IMR-90 (cell line): Measurements from ENCODE around the gene MPRIP. TPM values are rescaled to one million over a fixed set of nuclear protein-coding genes. Genes with fewer than 3 reads are reported as not detected.

ENCODE experiments used
- ATAC-seq: fragments of 200-7000 bp; cut with Tn5 transposase; 2 replicates; pipeline ENCODE4 v1.9.1; 2020; ENCODE audit warnings: low read depth, mild to moderate bottlenecking, moderate library complexity
- BruUV-seq: library from RNA; stranded (reverse); fragments of 400-500 nt; replicated peaks from 2 replicates; lab custom pipeline; 2021; lab: Mats Ljungman, UMichigan
- CTCF ChIA-PET: fragments of 300-600 bp; formaldehyde crosslinking; extraction: SDS; loops from one replicate; lab custom pipeline; 2021; ENCODE audit warnings: antibody characterized with exemption; lab: Yijun Ruan, JAX
- POLR2A ChIA-PET: fragments of 300-600 bp; sonication (Branson Sonifier 250); formaldehyde crosslinking; loops from one replicate; lab custom pipeline; 2022; ENCODE audit warnings: antibody characterized with exemption; ENCODE audit not compliant: unreplicated experiment; lab: Charles Lee
- DNase-seq: peaks from one replicate; pipeline ENCODE4 v3.0.0; 2013
- H2AFZ ChIP-seq: replicated peaks from 2 replicates; pipeline ENCODE3; 2013; ENCODE audit warnings: low read length, mild to moderate bottlenecking; ENCODE audit not compliant: poor library complexity
- H2AK5ac ChIP-seq: 2 replicates; pipeline ENCODE4 v1.6.1; 2013; ENCODE audit warnings: low read depth, low read length, inconsistent platforms
- H2AK9ac ChIP-seq: replicated peaks from 2 replicates; pipeline ENCODE3; 2013; ENCODE audit warnings: mild to moderate bottlenecking, low read depth, low read length, moderate library complexity; ENCODE audit not compliant: poor library complexity
- H2BK120ac ChIP-seq: 2 replicates; pipeline ENCODE4 v1.6.1; 2013; ENCODE audit warnings: low read depth, low read length, inconsistent platforms
- H2BK15ac ChIP-seq: 3 replicates; pipeline ENCODE4 v1.6.1; 2013; ENCODE audit warnings: low read depth, low read length, inconsistent platforms
- H2BK20ac ChIP-seq: 2 replicates; pipeline ENCODE4 v1.6.1; 2013; ENCODE audit warnings: low read depth, mild to moderate bottlenecking, inconsistent platforms, low read length, moderate library complexity
- H2BK5ac ChIP-seq: 2 replicates; pipeline ENCODE4 v1.6.1; 2013; ENCODE audit warnings: mild to moderate bottlenecking, low read depth, low read length, inconsistent platforms; ENCODE audit not compliant: poor library complexity, severe bottlenecking
- H3K14ac ChIP-seq: replicated peaks from 2 replicates; pipeline ENCODE4 v1.6.1; 2013; ENCODE audit warnings: low read depth, low read length, inconsistent platforms
- H3K18ac ChIP-seq: 2 replicates; pipeline ENCODE4 v1.6.1; 2013; ENCODE audit warnings: low read depth, low read length, control low read depth
- H3K23ac ChIP-seq: 2 replicates; pipeline ENCODE4 v1.6.1; 2013; ENCODE audit warnings: low read depth, low read length, inconsistent platforms
- H3K27ac ChIP-seq: 2 replicates; pipeline ENCODE4 v1.5.1; 2013; ENCODE audit warnings: mild to moderate bottlenecking, control low read depth, low read length; ENCODE audit not compliant: insufficient read depth
- H3K27me3 ChIP-seq: 2 replicates; pipeline ENCODE4 v1.6.1; 2013; ENCODE audit warnings: low read length; ENCODE audit not compliant: control insufficient read depth, insufficient read depth
- H3K36me3 ChIP-seq: 2 replicates; pipeline ENCODE4 v1.6.1; 2013; ENCODE audit warnings: low read length, mixed read lengths; ENCODE audit not compliant: control insufficient read depth, insufficient read depth
- H3K4ac ChIP-seq: 2 replicates; pipeline ENCODE4 v1.6.1; 2013; ENCODE audit warnings: low read depth, low read length, inconsistent platforms
- H3K4me1 ChIP-seq: 2 replicates; pipeline ENCODE4 v1.6.1; 2013; ENCODE audit warnings: low read length, mixed read lengths; ENCODE audit not compliant: control insufficient read depth, insufficient read depth
- H3K4me2 ChIP-seq: 2 replicates; pipeline ENCODE4 v1.6.1; 2013; ENCODE audit warnings: low read depth, mild to moderate bottlenecking, control low read depth, low read length, moderate library complexity
- H3K4me3 ChIP-seq: 2 replicates; pipeline ENCODE4 v1.5.1; 2013; ENCODE audit warnings: low read depth, mild to moderate bottlenecking, control low read depth, low read length, moderate library complexity; ENCODE audit not compliant: insufficient read depth
- H3K56ac ChIP-seq: 2 replicates; pipeline ENCODE4 v1.6.1; 2013; ENCODE audit warnings: low read length, inconsistent platforms; ENCODE audit not compliant: insufficient read depth; ENCODE audit errors: extremely low read depth
- H3K79me1 ChIP-seq, 2 experiments: 2 replicates each; pipeline ENCODE4 v1.6.1; 2013; ENCODE audit warnings: low read length in 2 of 2, inconsistent platforms in 1 of 2, low read depth in 1 of 2
- H3K9ac ChIP-seq: 2 replicates; pipeline ENCODE4 v1.6.1; 2013; ENCODE audit warnings: low read depth, low read length, control low read depth
- H3K9me1 ChIP-seq: 2 replicates; pipeline ENCODE4 v1.6.1; 2013; ENCODE audit warnings: low read length, inconsistent platforms; ENCODE audit not compliant: insufficient read depth
- H3K9me3 ChIP-seq: 2 replicates; pipeline ENCODE4 v1.6.1; 2013; ENCODE audit warnings: low read length; ENCODE audit not compliant: control insufficient read depth, insufficient read depth
- H4K20me1 ChIP-seq: 2 replicates; pipeline ENCODE4 v1.6.1; 2013; ENCODE audit warnings: low read length, inconsistent platforms; ENCODE audit not compliant: insufficient read depth
- H4K5ac ChIP-seq: 2 replicates; pipeline ENCODE4 v1.6.1; 2013; ENCODE audit warnings: mild to moderate bottlenecking, low read depth, low read length, control low read depth
- H4K8ac ChIP-seq, 2 experiments: 2 replicates each; pipeline ENCODE4 v1.6.1; 2013; ENCODE audit warnings: low read depth in 2 of 2, low read length in 2 of 2, control low read depth in 1 of 2, inconsistent platforms in 1 of 2
- H4K91ac ChIP-seq: 2 replicates; pipeline ENCODE4 v1.6.1; 2013; ENCODE audit warnings: low read depth, low read length, inconsistent platforms; ENCODE audit not compliant: insufficient read depth
- ELK1 ChIP-seq: fragments of 150-350 bp; IDR thresholded peaks from 2 replicates; pipeline ENCODE4 v1.6.1; 2016; ENCODE audit warnings: low read depth, mild to moderate bottlenecking, low read length, moderate library complexity, borderline replicate concordance
- RFX5 ChIP-seq: IDR thresholded peaks from 2 replicates; pipeline ENCODE4 v1.8.0; 2012; ENCODE audit warnings: low read depth, mild to moderate bottlenecking, low read length, moderate library complexity
- USF2 ChIP-seq: fragments of 150-350 bp; IDR thresholded peaks from 2 replicates; pipeline ENCODE4 v1.6.1; 2017; ENCODE audit warnings: mild to moderate bottlenecking, antibody characterized with exemption, low read length, low read depth
- WGBS, 2 experiments: methylation state at CpG; one replicate each; pipeline versions ENCODE4 v1.1.5 to v1.1.7; 2013; ENCODE audit warnings: missing lambda C conversion rate in 2 of 2; ENCODE audit not compliant: insufficient read length in 1 of 2; ENCODE audit errors: extremely low coverage in 2 of 2; 5-methylcytosine and 5-hydroxymethylcytosine counted together
- dilution Hi-C: fragments of 300-500 bp; cut with HindIII; formaldehyde crosslinking; loops from one replicate; pipeline ENCODE4 v1.14.3; 2018; ENCODE audit warnings: low sequenced_read_pairs; ENCODE audit not compliant: unreplicated experiment
- in situ Hi-C: fragments of 300-500 bp; cut with MboI; formaldehyde crosslinking; loops from 3 replicates; pipeline ENCODE4 v1.14.3; 2019; ENCODE audit warnings: low sequenced_read_pairs, inconsistent platforms, mixed read lengths
- intact Hi-C: fragments of 100-400 bp; cut with micrococcal nuclease; formaldehyde crosslinking; loops from 2 replicates; pipeline ENCODE4 v1.10.0; 2022
- polyA plus RNA-seq, 3 experiments: library from polyadenylated mRNA; depleted of rRNA; stranded (reverse); fragments of >200 nt; gene quantifications; 2 replicates each; pipeline ENCODE4 v1.2.3, GENCODE V29; 2012; ENCODE audit warnings: low replicate concordance in 1 of 3
- total RNA-seq: library from RNA; depleted of rRNA; stranded (reverse); fragments of >200 nt; gene quantifications from 2 replicates; pipeline ENCODE4 v1.2.3, GENCODE V29; 2012

Gene MPRIP
- total and polyA plus RNA-seq, 2 of the 4 experiments (the other 2 are of a cell fraction): 111 to 149 TPM

GRCh38 chr17:17109907-17110306 is 67.7 kb downstream of the MPRIP start:
- dilution Hi-C loops (no loop called here), intact Hi-C loops (loop anchor here (5.0 to 10.0 kb wide), 2 partner anchors 38 to 105 kb away; no protein-coding TSS in a partner anchor), in situ Hi-C loops (no loop called here)
- Histone ChIP-seq H3K4ac (no peak overlapping the region), H3K79me1 (peaks cover 46 to 98% of the 10 kb centered on the region in 2 experiments), H4K91ac (no peak overlapping the region), H2BK120ac (no peak overlapping the region), H4K20me1 (peaks cover 99% of the 10 kb centered on the region), H3K56ac (no peak overlapping the region), H2BK15ac (no peak overlapping the region), H3K9me1 (peaks cover 60% of the 10 kb centered on the region), H2AFZ (no peak overlapping the region), H2AK5ac (no peak overlapping the region), H3K14ac (no peak overlapping the region), H3K9me3 (no peaks in the 10 kb centered on the region), H3K18ac (no peak overlapping the region), H3K4me1 (peaks cover 31% of the 10 kb centered on the region), H2AK9ac (no peak overlapping the region), H3K36me3 (no peaks in the 10 kb centered on the region; the same call in 1 of the 2 replicates), H3K4me3 (no peak overlapping the region), H4K8ac (no peak overlapping the region), H3K27ac (no peak overlapping the region), H3K4me2 (no peak overlapping the region), H2BK5ac (no peak overlapping the region), H3K23ac (no peak overlapping the region), H3K27me3 (no peaks in the 10 kb centered on the region), H2BK20ac (no peak overlapping the region), H4K5ac (no peak overlapping the region; the same call in 1 of the 2 replicates), H3K9ac (no peak overlapping the region)
- CTCF ChIA-PET: no interaction called here
- ATAC-seq (no peak), DNase-seq (no peak)
- BruUV-seq: no TSS peak
- POLR2A ChIA-PET: no interaction called here
- no peak for TF ChIP-seq RFX5
- TF ChIP-seq ELK1: no peak
- TF ChIP-seq USF2: no peak
- 83% methylated on average over 1 of the region's 5 CpGs; no CpG with 5 or more reads in 1 of the 2 experiments for WGBS, 2 experiments
